BLaER1 treated with 17β-estradiol and CSF1 and Interleukin-3, amounts not matched to agents 10 nM and 100 nM (cell line): ENCODE data around the gene SERINC5.
"Not testable (repeated sequence)": the region's sequence is repeated elsewhere in the genome, so short reads cannot be mapped to it uniquely, and the experiment has no call there.

Experiments used
- H3K27ac ChIP-seq, 11 experiments: shearing (Covaris generic); formaldehyde crosslinking; 2 replicates each; pipeline ENCODE4 v1.8.1; 2022
- H3K27me3 ChIP-seq, 11 experiments: shearing (Covaris generic); formaldehyde crosslinking; 2 replicates each; pipeline ENCODE4 v1.8.1; 2022
- H3K36me3 ChIP-seq, 11 experiments: shearing (Covaris generic); formaldehyde crosslinking; 2 replicates each; pipeline ENCODE4 v1.8.1; 2022
- H3K4me1 ChIP-seq, 10 experiments: shearing (Covaris generic); formaldehyde crosslinking; 2 replicates each; pipeline ENCODE4 v1.8.1; 2022
- H3K4me2 ChIP-seq, 11 experiments: shearing (Covaris generic); formaldehyde crosslinking; 2 replicates each; pipeline ENCODE4 v1.8.1; 2022
- H3K4me3 ChIP-seq, 10 experiments: shearing (Covaris generic); formaldehyde crosslinking; 2 replicates each; pipeline ENCODE4 v1.8.1; 2022
- H3K9ac ChIP-seq, 11 experiments: shearing (Covaris generic); formaldehyde crosslinking; 2 replicates each; pipeline ENCODE4 v1.8.1; 2022
- H3K9me3 ChIP-seq, 11 experiments: shearing (Covaris generic); formaldehyde crosslinking; replicated peaks in 1 of 11; 2 replicates each; pipeline ENCODE4 v1.8.1; 2022
- H4K20me1 ChIP-seq, 11 experiments: shearing (Covaris generic); formaldehyde crosslinking; 2 replicates each; pipeline ENCODE4 v1.8.1; 2022
- Cebpa-rat ChIP-seq, 11 experiments: shearing (Covaris generic); IDR thresholded peaks; 2 replicates each; pipeline ENCODE4 v1.8.1; 2022

The SERINC5 gene

GRCh38 chr5:80119372-80119771, 136.5 kb downstream of the SERINC5 start:
- no peak overlapping the region for H3K4me2 ChIP-seq
- H4K20me1 ChIP-seq = no peaks in the 10 kb centered on the region
- H3K27ac ChIP-seq = no peak overlapping the region
- peaks cover under 1 to 28% (median 10%) of the 10 kb centered on the region in 11 experiments; a peak in 11 of 22 replicates for H3K36me3 ChIP-seq
- H3K4me1 ChIP-seq = peaks cover 22 to 38% (median 27%) of the 10 kb centered on the region in 10 experiments
- no peak for TF ChIP-seq Cebpa-rat (IDR thresholded peaks at IDR 0.05)
- no peaks in the 10 kb centered on the region for H3K27me3 ChIP-seq
- no peak overlapping the region for H3K4me3 ChIP-seq
- H3K9me3 ChIP-seq = peaks cover 20 to 52% (median 40%) of the 10 kb centered on the region in 11 experiments
- no peak overlapping the region for H3K9ac ChIP-seq

- H3K36me3 ChIP-seq = peaks cover 12 to 44% (median 19%) of the 10 kb centered on the region in 11 experiments; a peak in 16 of 22 replicates
- no peak overlapping the region for H3K9ac ChIP-seq
- TF ChIP-seq Cebpa-rat (IDR thresholded peaks at IDR 0.05) = no peak
- no peak overlapping the region for H3K4me2 ChIP-seq
- H3K27ac ChIP-seq = no peak overlapping the region
- H3K4me1 ChIP-seq = peaks cover 7 to 18% (median 9%) of the 10 kb centered on the region in 10 experiments
- H3K27me3 ChIP-seq = no peaks in the 10 kb centered on the region
- peaks cover 29 to 64% (median 53%) of the 10 kb centered on the region in 11 experiments for H3K9me3 ChIP-seq
- no peaks in the 10 kb centered on the region for H4K20me1 ChIP-seq
- no peak overlapping the region for H3K4me3 ChIP-seq
These were observed 138.4 kb downstream of the SERINC5 start for GRCh38 chr5:80117446-80117845.

- Histone ChIP-seq H3K4me2 (no peak overlapping the region), H3K36me3 (peaks cover 12 to 41% (median 19%) of the 10 kb centered on the region in 11 experiments; a peak in 16 of 22 replicates), H3K4me3 (no peak overlapping the region), H3K4me1 (peaks cover 0 to 17% (median 10%) of the 10 kb centered on the region in 10 experiments; a peak in 19 of 20 replicates), H4K20me1 (no peaks in the 10 kb centered on the region), H3K9ac (no peak overlapping the region), H3K27me3 (no peaks in the 10 kb centered on the region), H3K9me3 (peaks cover 29 to 63% (median 53%) of the 10 kb centered on the region in 11 experiments), H3K27ac (no peak overlapping the region)
- TF ChIP-seq Cebpa-rat (IDR thresholded peaks at IDR 0.05) = no peak
These were observed 139.4 kb downstream of the SERINC5 start for GRCh38 chr5:80116465-80116864.

- Histone ChIP-seq H4K20me1 (no peaks in the 10 kb centered on the region), H3K4me2 (no peak overlapping the region), H3K36me3 (peaks cover 12 to 39% (median 19%) of the 10 kb centered on the region in 11 experiments; a peak in 16 of 22 replicates), H3K9me3 (peaks cover 29 to 63% (median 51%) of the 10 kb centered on the region in 11 experiments), H3K4me3 (no peak overlapping the region), H3K9ac (no peak overlapping the region), H3K27me3 (no peaks in the 10 kb centered on the region), H3K4me1 (peaks cover 4 to 22% (median 14%) of the 10 kb centered on the region in 10 experiments), H3K27ac (no peak overlapping the region)
- no peak for TF ChIP-seq Cebpa-rat (IDR thresholded peaks at IDR 0.05)
These were observed 139.8 kb downstream of the SERINC5 start for GRCh38 chr5:80116000-80116399.

- peaks cover 29 to 63% (median 51%) of the 10 kb centered on the region in 11 experiments for H3K9me3 ChIP-seq
- peaks cover 16 to 33% (median 26%) of the 10 kb centered on the region in 10 experiments for H3K4me1 ChIP-seq
- TF ChIP-seq Cebpa-rat (IDR thresholded peaks at IDR 0.05) = no peak
- no peak overlapping the region for H3K9ac ChIP-seq
- H3K27me3 ChIP-seq = no peaks in the 10 kb centered on the region
- peak overlapping the region in 1 of 11 experiments; percentile 17; a peak in 1 of 22 replicates for H3K4me2 ChIP-seq
- 0 out of 20 replicates have a peak overlapping the region, but pooled peaks of 1 of the 10 experiments have one; percentile 14 for H3K4me3 ChIP-seq
- no peaks in the 10 kb centered on the region for H4K20me1 ChIP-seq
- H3K36me3 ChIP-seq = peaks cover 12 to 39% (median 19%) of the 10 kb centered on the region in 11 experiments; a peak in 16 of 22 replicates
- no peak overlapping the region for H3K27ac ChIP-seq
These were observed 141.0 kb downstream of the SERINC5 start for GRCh38 chr5:80114860-80115259.

- H3K4me3 ChIP-seq, H4K20me1 ChIP-seq, H3K27ac ChIP-seq, H3K27me3 ChIP-seq: not testable (repeated sequence)
- Histone ChIP-seq H3K4me1 (peaks cover 28 to 64% (median 55%) of the 10 kb centered on the region in 10 experiments), H3K36me3 (peaks cover 12 to 36% (median 17%) of the 10 kb centered on the region in 11 experiments; a peak in 16 of 22 replicates), H3K9me3 (peaks cover 18 to 33% (median 26%) of the 10 kb centered on the region in 11 experiments), H3K4me2 (peak overlapping the region; percentile 58 to 95 (median 88); a peak in 18 of 22 replicates), H3K9ac (peak overlapping the region in 2 of 11 experiments; percentile 30 to 65; a peak in 1 of 22 replicates)
These were observed 144.4 kb downstream of the SERINC5 start for GRCh38 chr5:80111376-80111990.

GRCh38 chr5:80109646-80110478, 146.0 kb downstream of the SERINC5 start:
- Histone ChIP-seq H3K4me1 (peaks cover 45 to 80% (median 71%) of the 10 kb centered on the region in 10 experiments), H3K9me3 (peaks cover 15 to 25% (median 19%) of the 10 kb centered on the region in 11 experiments), H4K20me1 (no peaks in the 10 kb centered on the region), H3K27ac (peak overlapping the region in 8 of 11 experiments; percentile 6 to 74 (median 52); a peak in 16 of 22 replicates), H3K36me3 (peaks cover 12 to 24% (median 14%) of the 10 kb centered on the region in 11 experiments; a peak in 15 of 22 replicates), H3K27me3 (no peaks in the 10 kb centered on the region), H3K9ac (peak overlapping the region in 10 of 11 experiments; percentile 2 to 67 (median 46); a peak in 17 of 22 replicates), H3K4me3 (peak overlapping the region in 5 of 10 experiments; percentile 8 to 52 (median 29); a peak in 7 of 20 replicates), H3K4me2 (peak overlapping the region; percentile 58 to 95 (median 88))
- no peak for TF ChIP-seq Cebpa-rat (IDR thresholded peaks at IDR 0.05)

GRCh38 chr5:80106916-80107315, 148.9 kb downstream of the SERINC5 start:
- Histone ChIP-seq H3K4me2 (peak overlapping the region; percentile 55 to 95 (median 69); a peak in 21 of 22 replicates), H3K4me1 (peaks cover 67 to 100% (median 95%) of the 10 kb centered on the region in 10 experiments), H4K20me1 (no peaks in the 10 kb centered on the region), H3K36me3 (no peaks in the 10 kb centered on the region), H3K27me3 (no peaks in the 10 kb centered on the region), H3K9me3 (0 out of 22 replicates have a peak, but pooled peaks cover 0 to 6% (median 0%) of the 10 kb centered on the region in 11 experiments), H3K9ac (no peak overlapping the region), H3K4me3 (no peak overlapping the region), H3K27ac (peak overlapping the region in 7 of 11 experiments; percentile 24 to 62 (median 40); a peak in 8 of 22 replicates)
- no peak for TF ChIP-seq Cebpa-rat (IDR thresholded peaks at IDR 0.05)
